HG03457 (cell line): ENCODE measurements around the gene CTBP2.
A peak's percentile ranks its signal among the peaks of the same experiment; 100 is the strongest.

Source experiments
- ATAC-seq: cut with Tn5 transposase; IDR thresholded peaks from one replicate; pipeline ENCODE4 v1.9.1; 2021; ENCODE audit warnings: moderate number of reproducible peaks; ENCODE audit not compliant: unreplicated experiment

The CTBP2 gene

DNA sequence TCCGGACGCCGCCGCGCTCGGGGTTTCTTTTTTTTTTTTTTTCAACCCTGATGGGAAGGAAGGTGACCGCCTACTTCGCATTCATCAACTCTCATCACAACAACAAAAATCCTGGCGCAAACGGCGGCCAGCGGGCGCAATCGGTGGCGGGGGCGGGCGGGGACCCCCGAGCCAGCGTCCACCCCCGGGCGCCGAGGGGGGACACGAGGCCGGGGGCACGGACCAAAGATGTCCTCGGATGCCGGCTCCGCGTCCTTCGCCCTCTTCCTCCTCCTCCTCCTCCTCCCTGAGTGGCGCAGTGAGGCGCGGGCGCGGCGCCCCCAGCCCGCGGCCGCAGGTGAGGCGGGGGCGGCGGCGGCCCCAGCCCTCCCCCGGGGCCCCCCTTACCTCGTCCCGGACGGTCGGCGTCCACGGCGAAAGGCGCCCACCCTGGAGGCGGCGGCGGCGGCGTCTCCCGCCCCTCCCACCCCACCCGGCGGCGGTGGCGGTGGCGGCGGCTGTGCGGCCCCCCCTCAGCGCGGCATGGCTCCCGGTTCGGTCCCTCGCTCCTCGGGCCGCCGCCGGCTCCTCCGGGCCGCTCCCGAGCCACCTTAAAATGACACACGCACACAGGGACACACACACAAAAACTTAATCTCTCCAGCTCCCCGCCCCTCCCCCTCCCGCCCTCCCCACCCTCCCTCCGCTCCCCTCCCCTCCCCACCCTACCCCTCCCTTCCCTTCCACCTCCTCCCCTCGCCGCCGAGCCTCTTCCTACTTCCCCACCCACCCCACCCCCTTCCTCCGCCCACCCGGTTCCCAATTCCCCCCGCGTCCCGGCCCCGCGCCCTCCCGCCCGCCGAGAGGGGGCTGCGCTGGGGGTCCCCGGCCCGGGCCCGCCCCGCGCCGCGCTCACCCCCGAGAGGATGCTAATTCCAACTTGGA, at the start of gene CTBP2:
Gene CTBP2, minus strand, starts transcription at position 632 of the 924 bp plus-strand sequence.
- no peak for ATAC-seq

DNA sequence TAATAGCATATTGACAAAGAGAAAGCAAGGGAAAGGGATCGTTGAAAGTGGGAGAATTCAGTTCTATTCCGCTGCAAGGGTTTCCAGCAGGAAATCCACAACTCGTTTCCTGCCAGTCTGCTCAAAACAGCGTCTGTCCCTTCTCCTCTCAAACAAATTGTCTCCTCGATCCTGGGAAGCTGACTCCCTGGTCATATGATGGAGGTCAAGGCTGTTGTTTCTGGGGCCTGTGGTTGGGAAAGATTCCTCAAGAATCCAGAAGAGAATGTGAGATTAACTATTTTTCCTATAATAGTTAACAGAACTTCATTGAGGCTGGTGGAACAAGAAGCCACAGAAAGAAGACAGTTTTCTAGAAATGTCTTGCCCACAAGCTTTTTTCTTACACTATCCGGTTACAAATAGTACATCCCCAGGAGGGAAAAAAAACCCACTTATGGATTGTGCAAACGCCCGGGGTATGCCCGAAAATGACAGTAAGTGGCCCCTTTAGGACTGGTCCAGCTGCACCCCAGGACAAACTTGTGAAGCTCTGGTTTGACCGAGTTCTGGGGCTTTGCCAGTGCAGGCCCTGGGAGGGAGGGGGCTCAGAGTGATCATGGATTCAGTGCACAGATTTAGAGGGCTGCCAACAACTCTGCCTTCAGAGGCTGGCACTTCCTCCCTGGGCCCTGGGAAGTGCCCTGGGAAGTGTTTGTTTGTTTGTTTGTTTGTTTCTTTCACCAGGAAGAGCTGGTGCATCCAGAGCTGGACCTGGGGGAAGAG, 49.4 kb upstream of the CTBP2 start:
- ATAC-seq = no peak

- ATAC-seq = no peak
Measured at GRCh38 chr10:125208854-125209565, 48.6 kb upstream of the CTBP2 start.

GRCh38 chr10:125206623-125207022, 46.3 kb upstream of the CTBP2 start:
- ATAC-seq = no peak

GRCh38 chr10:125205431-125205830, 45.1 kb upstream of the CTBP2 start:
- ATAC-seq = no peak

DNA sequence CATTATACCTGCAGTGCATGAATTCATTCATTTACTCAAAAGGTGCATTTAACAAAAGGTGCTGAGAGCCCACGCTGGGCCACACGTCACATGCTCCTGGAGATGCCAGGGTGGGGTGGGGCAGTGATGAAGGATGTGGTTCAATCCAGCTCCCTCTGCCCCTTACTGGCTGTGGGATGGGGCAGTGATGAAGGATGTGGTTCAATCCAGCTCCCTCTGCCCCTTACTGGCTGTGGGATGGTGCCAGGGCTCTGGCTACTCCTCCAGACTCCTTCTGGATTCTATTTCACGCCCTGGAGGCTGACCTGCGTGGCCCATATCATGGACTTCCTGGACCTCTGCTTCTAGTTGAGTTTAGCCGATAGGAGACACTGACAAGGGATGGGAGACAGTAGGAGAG, 44.0 kb upstream of the CTBP2 start:
- no peak for ATAC-seq

- no peak for ATAC-seq
Measured at GRCh38 chr10:125203186-125203800, 42.9 kb upstream of the CTBP2 start.

- no peak for ATAC-seq
Measured at GRCh38 chr10:125201791-125202622, 41.6 kb upstream of the CTBP2 start.

- peak; percentile 83 for ATAC-seq
Measured at GRCh38 chr10:125201108-125201524, 40.8 kb upstream of the CTBP2 start.

DNA sequence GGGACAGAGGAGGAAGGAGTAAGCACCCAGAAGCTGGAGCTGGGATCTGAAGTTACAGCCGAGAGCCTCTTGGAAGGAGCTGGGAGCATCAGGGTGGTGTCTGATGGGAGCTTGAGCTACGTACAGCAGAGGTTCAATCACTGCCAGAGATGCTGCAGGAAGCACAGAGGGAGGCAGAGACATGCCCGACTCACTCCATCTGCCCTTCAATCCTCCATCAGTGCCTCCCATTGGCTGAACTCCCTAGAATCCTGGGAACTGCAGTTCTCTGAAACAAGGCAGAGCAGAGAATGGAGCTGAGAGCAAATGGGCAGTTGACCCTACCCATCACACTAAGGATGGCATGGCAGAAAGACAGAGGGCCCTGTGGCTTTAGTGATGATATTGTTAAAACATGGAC, 40.0 kb upstream of the CTBP2 start:
- ATAC-seq = no peak

- ATAC-seq = no peak
Measured at GRCh38 chr10:125199270-125199669, 38.9 kb upstream of the CTBP2 start.

DNA sequence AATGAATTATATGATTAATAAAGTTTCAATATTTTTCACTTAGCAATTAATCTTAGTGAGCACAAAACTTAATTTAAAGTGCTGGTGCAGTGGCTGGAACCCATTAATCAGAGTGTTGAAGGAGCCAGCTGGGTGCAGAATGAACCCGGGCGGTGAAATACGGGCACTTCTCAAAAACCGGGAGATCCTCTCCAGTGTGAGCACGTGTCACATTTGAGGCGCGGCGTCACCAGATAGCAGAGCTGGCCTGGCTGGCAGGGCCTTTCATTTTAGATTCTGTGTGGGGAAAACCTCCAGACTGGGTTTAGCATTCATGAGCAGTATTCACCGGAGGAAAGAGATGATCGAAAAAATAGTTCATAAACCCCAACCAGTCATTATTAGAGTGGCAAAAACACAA, 34.5 kb upstream of the CTBP2 start:
- ATAC-seq = no peak

GRCh38 chr10:125193306-125193877, 33.0 kb upstream of the CTBP2 start:
- ATAC-seq = no peak

GRCh38 chr10:125192620-125193019, 32.3 kb upstream of the CTBP2 start:
- ATAC-seq = no peak

GRCh38 chr10:125192005-125192404, 31.6 kb upstream of the CTBP2 start:
- no peak for ATAC-seq

- ATAC-seq = no peak
Measured at GRCh38 chr10:125190946-125191345, 30.6 kb upstream of the CTBP2 start.

GRCh38 chr10:125190414-125190813, 30.1 kb upstream of the CTBP2 start:
- no peak for ATAC-seq

DNA sequence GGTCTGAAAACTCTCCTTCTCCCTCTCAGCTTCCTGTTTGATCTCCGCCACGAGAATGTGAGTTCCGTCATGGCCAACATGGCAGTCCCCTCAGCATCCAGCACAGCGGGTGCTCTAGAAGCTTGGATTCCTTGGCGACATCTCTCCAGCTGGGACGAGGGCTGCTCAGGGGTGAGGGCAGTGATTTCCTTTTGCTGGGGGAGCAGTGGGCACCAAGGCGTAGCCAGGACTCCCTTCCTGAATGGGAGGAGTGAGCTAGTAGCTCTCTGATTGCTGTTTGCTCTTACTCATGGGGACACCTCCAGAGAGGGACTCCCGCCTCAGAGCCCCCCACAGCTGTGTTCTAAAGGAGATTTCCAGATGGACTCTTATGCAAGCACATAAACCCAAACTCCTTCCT, 28.8 kb upstream of the CTBP2 start:
- ATAC-seq = no peak
